Temporal lobe (tissue), 2 donors: ENCODE data around the gene WDR7. TPM values are rescaled to one million over a fixed set of nuclear protein-coding genes. Genes with fewer than 3 reads are reported as not detected.

Experiments
- small RNA-seq: library from RNA; depleted of rRNA; stranded (forward); fragments of <200 nt; gene quantifications from one replicate; pipeline ENCODE3, GENCODE V24; 2014; ENCODE audit warnings: low replicate concordance
- total RNA-seq: library from RNA; depleted of rRNA; stranded (reverse); fragments of >200 nt; gene quantifications from one replicate; pipeline ENCODE4 v1.2.3, GENCODE V29; 2014

Gene WDR7
- total RNA-seq, 1 donor from 2014 or later: 79.2 TPM

Small RNA genes within 50 kb of the gene (small RNA-seq; reads per million reads assigned to genes)
- gene RF00012 (not detected), gene RF00019 (not detected)

Other genes starting within 250 kb of the WDR7 start
- gene TXNL1, start 12.8 kb upstream of the WDR7 start, total RNA-seq: 33.7 TPM